Measurements from ENCODE around the gene COX7B2. TPM values are rescaled to one million over a fixed set of nuclear protein-coding genes. Genes with fewer than 3 reads are reported as not detected.

The COX7B2 gene
- total and polyA plus RNA-seq, 2 experiments from 2014 or later = not detected

DNA sequence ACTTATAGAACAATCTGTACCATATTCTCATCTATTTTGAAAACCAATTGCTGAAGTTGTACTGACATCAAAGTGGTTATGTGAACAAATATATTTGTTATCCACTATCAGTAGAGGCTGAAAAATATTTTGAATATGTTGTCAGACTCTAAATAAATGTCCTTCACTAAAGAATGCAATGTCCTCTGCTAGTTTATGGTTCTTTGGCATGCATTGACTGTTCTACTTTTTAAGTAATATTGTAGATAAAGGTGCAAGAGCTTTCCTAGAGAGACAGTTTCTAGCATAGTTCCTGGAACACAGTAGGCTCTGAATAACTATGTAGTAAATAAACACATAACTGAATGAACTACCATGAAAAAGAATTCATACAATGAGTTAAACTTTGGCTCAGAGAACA is 18.2 kb upstream of the COX7B2 start:
- TF ChIP-seq, protein P1, sequence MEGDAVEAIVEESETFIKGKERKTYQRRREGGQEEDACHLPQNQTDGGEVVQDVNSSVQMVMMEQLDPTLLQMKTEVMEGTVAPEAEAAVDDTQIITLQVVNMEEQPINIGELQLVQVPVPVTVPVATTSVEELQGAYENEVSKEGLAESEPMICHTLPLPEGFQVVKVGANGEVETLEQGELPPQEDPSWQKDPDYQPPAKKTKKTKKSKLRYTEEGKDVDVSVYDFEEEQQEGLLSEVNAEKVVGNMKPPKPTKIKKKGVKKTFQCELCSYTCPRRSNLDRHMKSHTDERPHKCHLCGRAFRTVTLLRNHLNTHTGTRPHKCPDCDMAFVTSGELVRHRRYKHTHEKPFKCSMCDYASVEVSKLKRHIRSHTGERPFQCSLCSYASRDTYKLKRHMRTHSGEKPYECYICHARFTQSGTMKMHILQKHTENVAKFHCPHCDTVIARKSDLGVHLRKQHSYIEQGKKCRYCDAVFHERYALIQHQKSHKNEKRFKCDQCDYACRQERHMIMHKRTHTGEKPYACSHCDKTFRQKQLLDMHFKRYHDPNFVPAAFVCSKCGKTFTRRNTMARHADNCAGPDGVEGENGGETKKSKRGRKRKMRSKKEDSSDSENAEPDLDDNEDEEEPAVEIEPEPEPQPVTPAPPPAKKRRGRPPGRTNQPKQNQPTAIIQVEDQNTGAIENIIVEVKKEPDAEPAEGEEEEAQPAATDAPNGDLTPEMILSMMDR (IDR thresholded peaks at IDR 0.05; ENCODE audit: low read depth, low read length) = no peak

DNA sequence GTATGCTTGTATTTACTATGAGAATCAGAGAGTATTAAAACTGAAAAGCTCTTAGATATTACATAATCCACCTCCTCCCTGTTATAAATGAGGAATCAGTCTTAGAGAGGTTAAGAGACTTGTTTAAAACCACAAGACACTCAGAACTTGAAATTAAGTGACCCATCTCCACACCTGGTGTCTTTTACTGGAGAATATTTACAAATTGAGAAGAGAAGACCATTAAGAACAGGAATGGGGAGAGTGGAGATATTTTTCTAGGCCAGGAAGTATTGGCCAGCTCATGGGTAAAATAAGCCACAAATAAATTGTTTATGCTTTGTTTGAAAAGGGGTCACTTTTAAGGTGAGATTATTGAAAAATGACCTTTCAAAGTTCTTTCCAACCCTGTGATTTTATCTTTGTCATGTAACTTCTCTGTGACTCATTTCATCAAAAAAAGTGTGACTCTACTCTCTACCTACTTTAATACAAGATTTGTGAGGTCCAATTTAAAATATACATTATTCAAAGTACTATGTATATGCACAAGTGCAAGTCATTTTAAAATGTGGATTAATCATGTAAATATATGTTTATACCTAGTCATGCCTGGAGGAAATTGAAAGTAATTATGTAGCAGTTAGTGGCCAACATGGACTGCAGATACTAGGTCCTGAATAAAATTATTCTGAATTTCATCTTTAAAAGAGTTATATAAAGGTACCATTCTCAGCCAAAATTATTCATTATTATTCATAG is 15.9 kb upstream of the COX7B2 start:
- H3K36me3 ChIP-seq = no peaks in the 10 kb centered on the region
- H3K4me1 ChIP-seq (ENCODE audit: low read depth) = no peaks in the 10 kb centered on the region
- no peak for DNase-seq (ENCODE audit: low read depth in 1 of 2, low spot score in 1 of 2)
- no peaks in the 10 kb centered on the region for H3K9me3 ChIP-seq (ENCODE audit: low read depth)
- TF ChIP-seq, protein P1 (IDR thresholded peaks at IDR 0.05; ENCODE audit: low read depth, low read length) = no peak
- H3K27ac ChIP-seq = no peak overlapping the region
- H3K27me3 ChIP-seq = peaks cover 7% of the 10 kb centered on the region
- H3K4me3 ChIP-seq = no peak overlapping the region

More for the DNA sequence above, 18.2 kb upstream of the COX7B2 start:
- Histone ChIP-seq H3K27me3 (peaks cover 7% of the 10 kb centered on the region), H3K9me3 (ENCODE audit: low read depth) (no peaks in the 10 kb centered on the region), H3K4me3 (no peak overlapping the region), H3K36me3 (no peaks in the 10 kb centered on the region), H3K4me1 (ENCODE audit: low read depth) (no peaks in the 10 kb centered on the region), H3K27ac (no peak overlapping the region)
- no peak for DNase-seq (ENCODE audit: low read depth in 1 of 2, low spot score in 1 of 2)

DNA sequence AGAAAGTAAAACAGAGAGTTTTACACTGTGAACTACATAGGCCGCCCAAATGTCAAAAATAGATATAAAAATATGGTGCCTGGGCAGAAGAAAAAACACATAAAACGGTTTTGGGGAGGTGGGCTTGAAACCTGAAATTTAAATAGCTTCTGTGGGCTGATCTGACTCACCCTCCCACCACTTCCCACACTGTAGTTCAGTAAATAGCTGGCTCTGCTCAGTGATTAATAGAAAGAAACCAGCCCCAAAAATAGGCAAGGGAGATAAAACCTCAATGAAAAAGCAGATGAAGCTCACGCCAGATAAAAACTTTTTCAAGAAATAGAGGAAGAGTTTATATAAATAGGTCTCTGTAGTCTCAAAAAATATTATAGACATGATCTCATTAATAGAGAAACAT is 13.2 kb upstream of the COX7B2 start:
- TF ChIP-seq, protein P1 (IDR thresholded peaks at IDR 0.05; ENCODE audit: low read depth, low read length) = no peak

DNA sequence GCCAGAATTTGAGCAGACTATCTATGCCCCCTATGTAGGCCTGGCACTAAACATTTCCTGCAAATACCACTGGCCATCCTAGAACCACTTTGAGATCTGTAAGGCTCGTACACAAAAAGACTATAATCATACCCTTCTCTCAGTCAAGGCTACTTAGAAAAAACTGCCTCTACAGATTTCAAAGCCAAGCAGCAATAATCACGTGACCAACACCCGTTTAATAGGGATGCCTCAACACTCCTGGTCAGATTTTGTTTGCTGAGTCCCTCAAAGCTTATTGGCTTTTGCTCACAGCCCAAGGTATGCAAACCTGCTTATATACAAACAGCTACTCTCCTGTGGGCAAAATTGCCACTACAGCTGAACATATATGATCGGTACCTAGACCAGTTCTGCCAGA is 897 bp downstream of the COX7B2 start:
- Histone ChIP-seq H3K27me3 (no peaks in the 10 kb centered on the region), H3K27ac (no peak overlapping the region), H3K36me3 (no peaks in the 10 kb centered on the region), H3K4me1 (ENCODE audit: low read depth) (no peaks in the 10 kb centered on the region), H3K4me3 (no peak overlapping the region), H3K9me3 (ENCODE audit: low read depth) (no peaks in the 10 kb centered on the region)
- TF ChIP-seq, protein P1 (IDR thresholded peaks at IDR 0.05; ENCODE audit: low read depth, low read length) = no peak
- DNase-seq (ENCODE audit: low read depth in 1 of 2, low spot score in 1 of 2) = no peak

More for the DNA sequence above, 13.2 kb upstream of the COX7B2 start:
- no peaks in the 10 kb centered on the region for H3K36me3 ChIP-seq
- H3K9me3 ChIP-seq (ENCODE audit: low read depth) = no peaks in the 10 kb centered on the region
- no peak for DNase-seq (ENCODE audit: low read depth in 1 of 2, low spot score in 1 of 2)
- peaks cover 2% of the 10 kb centered on the region for H3K27me3 ChIP-seq
- no peaks in the 10 kb centered on the region for H3K4me1 ChIP-seq (ENCODE audit: low read depth)
- H3K4me3 ChIP-seq = no peak overlapping the region
- no peak overlapping the region for H3K27ac ChIP-seq

DNA sequence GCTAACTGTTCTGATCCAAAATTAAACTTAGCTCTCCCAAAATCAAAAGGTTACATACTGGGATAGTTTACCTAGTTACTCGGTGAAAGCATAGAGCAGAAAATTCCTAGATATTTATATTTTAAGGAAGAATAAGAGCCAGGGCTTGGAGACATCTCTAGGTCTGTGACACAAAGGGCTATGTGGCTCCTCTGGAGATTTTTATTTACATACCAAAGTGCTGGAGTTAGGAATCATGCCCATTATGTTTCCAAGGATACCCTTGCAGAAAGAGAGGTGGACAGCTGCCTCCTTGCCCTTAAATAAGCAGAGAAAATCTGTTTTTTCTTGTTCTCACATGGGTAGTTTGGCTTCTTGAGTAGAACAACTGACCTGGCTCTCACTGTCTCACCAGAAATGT is 9.0 kb downstream of the COX7B2 start:
- Histone ChIP-seq H3K9me3 (ENCODE audit: low read depth) (no peaks in the 10 kb centered on the region), H3K27ac (no peak overlapping the region), H3K4me1 (ENCODE audit: low read depth) (no peaks in the 10 kb centered on the region), H3K4me3 (no peak overlapping the region), H3K36me3 (no peaks in the 10 kb centered on the region), H3K27me3 (no peaks in the 10 kb centered on the region)
- DNase-seq (ENCODE audit: low read depth in 1 of 2, low spot score in 1 of 2) = no peak
- TF ChIP-seq, protein P1 (IDR thresholded peaks at IDR 0.05; ENCODE audit: low read depth, low read length) = no peak
